ENCODE measurements around the gene ZNF787. TPM values are rescaled to one million over a fixed set of nuclear protein-coding genes. Genes with fewer than 3 reads are reported as not detected.

ZNF787 gene
- total RNA-seq, 4 donors from 2014 or later: 9.6 to 16.3 (median 14.3) TPM

- Histone ChIP-seq H3K27ac (peak overlapping the region; percentile 85), H3K4me1 (peaks cover 26% of the 10 kb centered on the region), H3K4me3 (no peak overlapping the region), H3K27me3 (no peaks in the 10 kb centered on the region), H3K36me3 (peaks cover 19% of the 10 kb centered on the region), H3K9me3 (no peaks in the 10 kb centered on the region)
- 82% methylated on average over 3 of the region's 4 CpGs for WGBS
- TF ChIP-seq, protein P1, sequence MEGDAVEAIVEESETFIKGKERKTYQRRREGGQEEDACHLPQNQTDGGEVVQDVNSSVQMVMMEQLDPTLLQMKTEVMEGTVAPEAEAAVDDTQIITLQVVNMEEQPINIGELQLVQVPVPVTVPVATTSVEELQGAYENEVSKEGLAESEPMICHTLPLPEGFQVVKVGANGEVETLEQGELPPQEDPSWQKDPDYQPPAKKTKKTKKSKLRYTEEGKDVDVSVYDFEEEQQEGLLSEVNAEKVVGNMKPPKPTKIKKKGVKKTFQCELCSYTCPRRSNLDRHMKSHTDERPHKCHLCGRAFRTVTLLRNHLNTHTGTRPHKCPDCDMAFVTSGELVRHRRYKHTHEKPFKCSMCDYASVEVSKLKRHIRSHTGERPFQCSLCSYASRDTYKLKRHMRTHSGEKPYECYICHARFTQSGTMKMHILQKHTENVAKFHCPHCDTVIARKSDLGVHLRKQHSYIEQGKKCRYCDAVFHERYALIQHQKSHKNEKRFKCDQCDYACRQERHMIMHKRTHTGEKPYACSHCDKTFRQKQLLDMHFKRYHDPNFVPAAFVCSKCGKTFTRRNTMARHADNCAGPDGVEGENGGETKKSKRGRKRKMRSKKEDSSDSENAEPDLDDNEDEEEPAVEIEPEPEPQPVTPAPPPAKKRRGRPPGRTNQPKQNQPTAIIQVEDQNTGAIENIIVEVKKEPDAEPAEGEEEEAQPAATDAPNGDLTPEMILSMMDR (IDR thresholded peaks at IDR 0.05): no peak
- no peak for TF ChIP-seq EP300 (IDR thresholded peaks at IDR 0.05)
- TF ChIP-seq POLR2A (IDR thresholded peaks at IDR 0.05): no peak
- no peak for TF ChIP-seq POLR2AphosphoS5 (IDR thresholded peaks at IDR 0.05)
- DNase-seq (ENCODE audit: low spot score in 2 of 2): no peak
Observed at GRCh38 chr19:56142897-56143434, 21.9 kb upstream of the ZNF787 start.

GRCh38 chr19:56142087-56142787, 21.1 kb upstream of the ZNF787 start:
- 59% methylated on average over 17 of the region's 17 CpGs for WGBS
- Histone ChIP-seq H3K36me3 (peaks cover 12% of the 10 kb centered on the region), H3K27ac (peak overlapping the region; percentile 85), H3K27me3 (no peaks in the 10 kb centered on the region), H3K4me1 (peaks cover 30% of the 10 kb centered on the region), H3K4me3 (peak overlapping the region; percentile 63), H3K9me3 (no peaks in the 10 kb centered on the region)
- DNase-seq (ENCODE audit: low spot score in 2 of 2): no peak
- TF ChIP-seq POLR2A (IDR thresholded peaks at IDR 0.05) (no peak), EP300 (IDR thresholded peaks at IDR 0.05) (no peak), POLR2AphosphoS5 (IDR thresholded peaks at IDR 0.05) (no peak)
- TF ChIP-seq, protein P1 (IDR thresholded peaks at IDR 0.05): no peak

DNA sequence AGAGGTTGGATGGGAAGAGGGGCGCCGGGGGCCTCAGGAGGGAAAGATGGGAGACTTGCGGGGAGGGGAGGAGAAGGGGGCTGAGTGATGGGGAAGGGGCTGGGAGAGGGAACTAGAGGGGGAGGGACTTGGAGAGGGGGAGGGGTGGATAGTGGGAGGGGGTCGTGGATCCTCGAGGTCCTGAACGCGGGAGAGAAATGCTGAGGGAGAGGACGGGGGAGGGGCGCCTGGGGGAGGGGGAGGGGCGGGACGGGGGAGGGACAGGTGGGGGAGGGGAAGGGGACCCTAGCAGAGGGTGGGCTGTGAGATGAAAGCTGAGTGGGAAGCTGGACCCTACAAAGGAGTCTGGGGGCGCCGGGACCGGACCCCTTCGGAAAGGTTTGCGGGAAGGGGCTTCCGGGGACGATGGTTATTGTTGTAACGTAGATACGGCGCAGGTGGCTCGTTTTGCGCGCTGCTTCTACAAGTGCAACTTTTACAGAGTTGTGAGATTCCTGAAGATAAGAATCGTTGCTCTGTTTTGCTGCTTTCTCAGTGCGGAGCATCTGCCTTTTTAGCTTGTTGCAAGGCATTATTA, 20.4 kb upstream of the ZNF787 start:
- no peak for DNase-seq (ENCODE audit: low spot score in 2 of 2)
- H3K36me3 ChIP-seq: peaks cover 4% of the 10 kb centered on the region
- H3K9me3 ChIP-seq: no peaks in the 10 kb centered on the region
- peak overlapping the region; percentile 85 for H3K27ac ChIP-seq
- TF ChIP-seq POLR2A (IDR thresholded peaks at IDR 0.05): no peak
- no peak for TF ChIP-seq EP300 (IDR thresholded peaks at IDR 0.05)
- TF ChIP-seq POLR2AphosphoS5 (IDR thresholded peaks at IDR 0.05): no peak
- TF ChIP-seq, protein P1 (IDR thresholded peaks at IDR 0.05): no peak
- H3K4me3 ChIP-seq: peak overlapping the region; percentile 63
- no peaks in the 10 kb centered on the region for H3K27me3 ChIP-seq
- H3K4me1 ChIP-seq: peaks cover 30% of the 10 kb centered on the region
- WGBS: 2% methylated on average over 24 of the region's 26 CpGs

GRCh38 chr19:56140583-56141416, 19.7 kb upstream of the ZNF787 start, which contains the start of gene ZNF444:
Gene ZNF444, plus strand, starts transcription at chr19:56141287. Its CDS starts 5,625 bp downstream, at chr19:56146912.
- TF ChIP-seq POLR2AphosphoS5 (IDR thresholded peaks at IDR 0.05): peak; percentile 66 to 98 (median 93)
- TF ChIP-seq EP300 (IDR thresholded peaks at IDR 0.05): no peak
- TF ChIP-seq, protein P1 (IDR thresholded peaks at IDR 0.05): no peak
- TF ChIP-seq POLR2A (IDR thresholded peaks at IDR 0.05): peak in 1 of 2 donors; percentile 16
- Histone ChIP-seq H3K36me3 (no peaks in the 10 kb centered on the region), H3K9me3 (no peaks in the 10 kb centered on the region), H3K27ac (peak within 1 kb of the TSS; percentile 85), H3K27me3 (no peaks in the 10 kb centered on the region), H3K4me1 (peaks cover 30% of the 10 kb centered on the region), H3K4me3 (peak within 1 kb of the TSS; percentile 63)
- DNase-seq (ENCODE audit: low spot score in 2 of 2): peak; percentile 99 to 100
- WGBS: 1% methylated on average over 43 of the region's 56 CpGs
